ENCODE measurements around the gene NCR2. TPM values are rescaled to one million over a fixed set of nuclear protein-coding genes. Genes with fewer than 3 reads are reported as not detected.

The NCR2 gene
- total and polyA plus RNA-seq, 2 experiments from 2014 or later, result not detected

GRCh38 chr6:41377071-41377470 lies 41.7 kb downstream of the NCR2 start:
- peaks cover 85% of the 10 kb centered on the region for H3K27me3 ChIP-seq
- DNase-seq (ENCODE audit: low spot score), result no peak

GRCh38 chr6:41379306-41379705 lies 43.9 kb downstream of the NCR2 start:
- Histone ChIP-seq H3K4me3 (no peak overlapping the region), H3K4me2 (no peak overlapping the region), H3K9me2 (replicated peaks; ENCODE audit: insufficient read depth) (no peaks in the 10 kb centered on the region), H3K79me2 (no peaks in the 10 kb centered on the region), H2AFZ (no peak overlapping the region), H3K27ac (no peak overlapping the region), H3K36me3 (replicated peaks; ENCODE audit: insufficient read depth, low read depth) (no peaks in the 10 kb centered on the region), H3K9me3 (ENCODE audit: low read depth) (no peaks in the 10 kb centered on the region), H3K27me3 (peaks cover 73% of the 10 kb centered on the region), H4K20me1 (ENCODE audit: insufficient read depth, poor library complexity, severe bottlenecking) (no peaks in the 10 kb centered on the region), H3K4me1 (ENCODE audit: insufficient read depth) (peaks cover 16% of the 10 kb centered on the region)
- DNase-seq (ENCODE audit: low spot score), result no peak
- TF ChIP-seq CTCF (IDR thresholded peaks at IDR 0.05; ENCODE audit: poor library complexity) (no peak), EZH2 (IDR thresholded peaks at IDR 0.05; ENCODE audit: borderline replicate concordance) (no peak), EZH2phosphoT487 (IDR thresholded peaks at IDR 0.05; ENCODE audit: low read depth, severe bottlenecking, unreplicated experiment) (no peak)

More at GRCh38 chr6:41377071-41377470, 41.7 kb downstream of the NCR2 start:
- H3K79me2 ChIP-seq, result no peaks in the 10 kb centered on the region
- TF ChIP-seq EZH2phosphoT487 (IDR thresholded peaks at IDR 0.05; ENCODE audit: low read depth, severe bottlenecking, unreplicated experiment), result no peak
- TF ChIP-seq CTCF (IDR thresholded peaks at IDR 0.05; ENCODE audit: poor library complexity), result no peak
- TF ChIP-seq EZH2 (IDR thresholded peaks at IDR 0.05; ENCODE audit: borderline replicate concordance), result no peak
- H3K4me3 ChIP-seq, result no peak overlapping the region
- no peaks in the 10 kb centered on the region for H3K9me2 ChIP-seq (replicated peaks; ENCODE audit: insufficient read depth)
- no peak overlapping the region for H2AFZ ChIP-seq
- peaks cover 36% of the 10 kb centered on the region for H3K4me1 ChIP-seq (ENCODE audit: insufficient read depth)
- no peak overlapping the region for H3K27ac ChIP-seq
- 68% methylated on average over 4 of the region's 4 CpGs for WGBS (ENCODE audit: low lambda C conversion rate, missing lambda C conversion rate)
- H3K36me3 ChIP-seq (replicated peaks; ENCODE audit: insufficient read depth, low read depth), result no peaks in the 10 kb centered on the region
- no peaks in the 10 kb centered on the region for H4K20me1 ChIP-seq (ENCODE audit: insufficient read depth, poor library complexity, severe bottlenecking)
- no peak overlapping the region for H3K4me2 ChIP-seq
- H3K9me3 ChIP-seq (ENCODE audit: low read depth), result no peaks in the 10 kb centered on the region

- Histone ChIP-seq H3K4me3 (no peak overlapping the region), H3K27ac (no peak overlapping the region), H3K36me3 (replicated peaks; ENCODE audit: insufficient read depth, low read depth) (no peaks in the 10 kb centered on the region), H3K9me3 (ENCODE audit: low read depth) (no peaks in the 10 kb centered on the region), H3K4me2 (no peak overlapping the region), H3K79me2 (no peaks in the 10 kb centered on the region), H4K20me1 (ENCODE audit: insufficient read depth, poor library complexity, severe bottlenecking) (no peaks in the 10 kb centered on the region), H2AFZ (no peak overlapping the region), H3K4me1 (ENCODE audit: insufficient read depth) (no peaks in the 10 kb centered on the region), H3K27me3 (peaks cover 59% of the 10 kb centered on the region), H3K9me2 (replicated peaks; ENCODE audit: insufficient read depth) (no peaks in the 10 kb centered on the region)
- TF ChIP-seq CTCF (IDR thresholded peaks at IDR 0.05; ENCODE audit: poor library complexity) (no peak), EZH2 (IDR thresholded peaks at IDR 0.05; ENCODE audit: borderline replicate concordance) (no peak), EZH2phosphoT487 (IDR thresholded peaks at IDR 0.05; ENCODE audit: low read depth, severe bottlenecking, unreplicated experiment) (no peak)
- DNase-seq (ENCODE audit: low spot score), result no peak
- 83% methylated on average over 2 of the region's 2 CpGs for whole genome bisulfite sequencing (ENCODE audit: low lambda C conversion rate, missing lambda C conversion rate)
These were observed 51.2 kb downstream of the NCR2 start for GRCh38 chr6:41386594-41386993.

- H3K4me2 ChIP-seq, result no peak overlapping the region
- no peaks in the 10 kb centered on the region for H3K4me1 ChIP-seq (ENCODE audit: insufficient read depth)
- no peak overlapping the region for H2AFZ ChIP-seq
- no peaks in the 10 kb centered on the region for H3K9me3 ChIP-seq (ENCODE audit: low read depth)
- H3K27me3 ChIP-seq, result peaks cover 28% of the 10 kb centered on the region
- DNase-seq (ENCODE audit: low spot score), result no peak
- 92% methylated on average over 4 of the region's 4 CpGs for WGBS (ENCODE audit: low lambda C conversion rate, missing lambda C conversion rate)
- H3K9me2 ChIP-seq (replicated peaks; ENCODE audit: insufficient read depth), result no peaks in the 10 kb centered on the region
- no peaks in the 10 kb centered on the region for H4K20me1 ChIP-seq (ENCODE audit: insufficient read depth, poor library complexity, severe bottlenecking)
- TF ChIP-seq EZH2 (IDR thresholded peaks at IDR 0.05; ENCODE audit: borderline replicate concordance) (no peak), EZH2phosphoT487 (IDR thresholded peaks at IDR 0.05; ENCODE audit: low read depth, severe bottlenecking, unreplicated experiment) (no peak), CTCF (IDR thresholded peaks at IDR 0.05; ENCODE audit: poor library complexity) (no peak)
- H3K27ac ChIP-seq, result no peak overlapping the region
- no peaks in the 10 kb centered on the region for H3K36me3 ChIP-seq (replicated peaks; ENCODE audit: insufficient read depth, low read depth)
- H3K4me3 ChIP-seq, result no peak overlapping the region
- H3K79me2 ChIP-seq, result no peaks in the 10 kb centered on the region
These were observed 56.8 kb downstream of the NCR2 start for GRCh38 chr6:41392246-41392645.

Data from hepatocyte (in vitro differentiated cells).